IMR-90 (cell line): ENCODE data around the gene PTPRN2. TPM values are rescaled to one million over a fixed set of nuclear protein-coding genes. Genes with fewer than 3 reads are reported as not detected.

Experiments
- ATAC-seq: fragments of 200-7000 bp; cut with Tn5 transposase; 2 replicates; pipeline ENCODE4 v1.9.1; 2020; ENCODE audit warnings: low read depth, mild to moderate bottlenecking, moderate library complexity
- BruUV-seq: library from RNA; stranded (reverse); fragments of 400-500 nt; replicated peaks from 2 replicates; lab custom pipeline; 2021; lab: Mats Ljungman, UMichigan
- CTCF ChIA-PET: fragments of 300-600 bp; formaldehyde crosslinking; extraction: SDS; loops from one replicate; lab custom pipeline; 2021; ENCODE audit warnings: antibody characterized with exemption; lab: Yijun Ruan, JAX
- POLR2A ChIA-PET: fragments of 300-600 bp; sonication (Branson Sonifier 250); formaldehyde crosslinking; loops from one replicate; lab custom pipeline; 2022; ENCODE audit warnings: antibody characterized with exemption; ENCODE audit not compliant: unreplicated experiment; lab: Charles Lee
- DNase-seq: peaks from one replicate; pipeline ENCODE4 v3.0.0; 2013
- H2AFZ ChIP-seq: replicated peaks from 2 replicates; pipeline ENCODE3; 2013; ENCODE audit warnings: low read length, mild to moderate bottlenecking; ENCODE audit not compliant: poor library complexity
- H2AK5ac ChIP-seq: 2 replicates; pipeline ENCODE4 v1.6.1; 2013; ENCODE audit warnings: low read depth, low read length, inconsistent platforms
- H2AK9ac ChIP-seq: replicated peaks from 2 replicates; pipeline ENCODE3; 2013; ENCODE audit warnings: mild to moderate bottlenecking, low read depth, low read length, moderate library complexity; ENCODE audit not compliant: poor library complexity
- H2BK120ac ChIP-seq: 2 replicates; pipeline ENCODE4 v1.6.1; 2013; ENCODE audit warnings: low read depth, low read length, inconsistent platforms
- H2BK15ac ChIP-seq: 3 replicates; pipeline ENCODE4 v1.6.1; 2013; ENCODE audit warnings: low read depth, low read length, inconsistent platforms
- H2BK20ac ChIP-seq: 2 replicates; pipeline ENCODE4 v1.6.1; 2013; ENCODE audit warnings: low read depth, mild to moderate bottlenecking, inconsistent platforms, low read length, moderate library complexity
- H2BK5ac ChIP-seq: 2 replicates; pipeline ENCODE4 v1.6.1; 2013; ENCODE audit warnings: mild to moderate bottlenecking, low read depth, low read length, inconsistent platforms; ENCODE audit not compliant: poor library complexity, severe bottlenecking
- H3K14ac ChIP-seq: replicated peaks from 2 replicates; pipeline ENCODE4 v1.6.1; 2013; ENCODE audit warnings: low read depth, low read length, inconsistent platforms
- H3K18ac ChIP-seq: 2 replicates; pipeline ENCODE4 v1.6.1; 2013; ENCODE audit warnings: low read depth, low read length, control low read depth
- H3K23ac ChIP-seq: 2 replicates; pipeline ENCODE4 v1.6.1; 2013; ENCODE audit warnings: low read depth, low read length, inconsistent platforms
- H3K27ac ChIP-seq: 2 replicates; pipeline ENCODE4 v1.5.1; 2013; ENCODE audit warnings: mild to moderate bottlenecking, control low read depth, low read length; ENCODE audit not compliant: insufficient read depth
- H3K27me3 ChIP-seq: 2 replicates; pipeline ENCODE4 v1.6.1; 2013; ENCODE audit warnings: low read length; ENCODE audit not compliant: control insufficient read depth, insufficient read depth
- H3K36me3 ChIP-seq: 2 replicates; pipeline ENCODE4 v1.6.1; 2013; ENCODE audit warnings: low read length, mixed read lengths; ENCODE audit not compliant: control insufficient read depth, insufficient read depth
- H3K4ac ChIP-seq: 2 replicates; pipeline ENCODE4 v1.6.1; 2013; ENCODE audit warnings: low read depth, low read length, inconsistent platforms
- H3K4me1 ChIP-seq: 2 replicates; pipeline ENCODE4 v1.6.1; 2013; ENCODE audit warnings: low read length, mixed read lengths; ENCODE audit not compliant: control insufficient read depth, insufficient read depth
- H3K4me2 ChIP-seq: 2 replicates; pipeline ENCODE4 v1.6.1; 2013; ENCODE audit warnings: low read depth, mild to moderate bottlenecking, control low read depth, low read length, moderate library complexity
- H3K4me3 ChIP-seq: 2 replicates; pipeline ENCODE4 v1.5.1; 2013; ENCODE audit warnings: low read depth, mild to moderate bottlenecking, control low read depth, low read length, moderate library complexity; ENCODE audit not compliant: insufficient read depth
- H3K56ac ChIP-seq: 2 replicates; pipeline ENCODE4 v1.6.1; 2013; ENCODE audit warnings: low read length, inconsistent platforms; ENCODE audit not compliant: insufficient read depth; ENCODE audit errors: extremely low read depth
- H3K79me1 ChIP-seq, 2 experiments: 2 replicates each; pipeline ENCODE4 v1.6.1; 2013; ENCODE audit warnings: low read length in 2 of 2, inconsistent platforms in 1 of 2, low read depth in 1 of 2
- H3K9ac ChIP-seq: 2 replicates; pipeline ENCODE4 v1.6.1; 2013; ENCODE audit warnings: low read depth, low read length, control low read depth
- H3K9me1 ChIP-seq: 2 replicates; pipeline ENCODE4 v1.6.1; 2013; ENCODE audit warnings: low read length, inconsistent platforms; ENCODE audit not compliant: insufficient read depth
- H3K9me3 ChIP-seq: 2 replicates; pipeline ENCODE4 v1.6.1; 2013; ENCODE audit warnings: low read length; ENCODE audit not compliant: control insufficient read depth, insufficient read depth
- H4K20me1 ChIP-seq: 2 replicates; pipeline ENCODE4 v1.6.1; 2013; ENCODE audit warnings: low read length, inconsistent platforms; ENCODE audit not compliant: insufficient read depth
- H4K5ac ChIP-seq: 2 replicates; pipeline ENCODE4 v1.6.1; 2013; ENCODE audit warnings: mild to moderate bottlenecking, low read depth, low read length, control low read depth
- H4K8ac ChIP-seq, 2 experiments: 2 replicates each; pipeline ENCODE4 v1.6.1; 2013; ENCODE audit warnings: low read depth in 2 of 2, low read length in 2 of 2, control low read depth in 1 of 2, inconsistent platforms in 1 of 2
- H4K91ac ChIP-seq: 2 replicates; pipeline ENCODE4 v1.6.1; 2013; ENCODE audit warnings: low read depth, low read length, inconsistent platforms; ENCODE audit not compliant: insufficient read depth
- RAD21 ChIP-seq: IDR thresholded peaks from 2 replicates; pipeline ENCODE4 v1.6.1; 2012; ENCODE audit warnings: low read length, improper control_type of control experiment
- RFX5 ChIP-seq: IDR thresholded peaks from 2 replicates; pipeline ENCODE4 v1.8.0; 2012; ENCODE audit warnings: low read depth, mild to moderate bottlenecking, low read length, moderate library complexity
- WGBS, 2 experiments: methylation state at CpG; one replicate each; pipeline versions ENCODE4 v1.1.5 to v1.1.7; 2013; ENCODE audit warnings: missing lambda C conversion rate in 2 of 2; ENCODE audit not compliant: insufficient read length in 1 of 2; ENCODE audit errors: extremely low coverage in 2 of 2; 5-methylcytosine and 5-hydroxymethylcytosine counted together
- dilution Hi-C: fragments of 300-500 bp; cut with HindIII; formaldehyde crosslinking; loops from one replicate; pipeline ENCODE4 v1.14.3; 2018; ENCODE audit warnings: low sequenced_read_pairs; ENCODE audit not compliant: unreplicated experiment
- in situ Hi-C: fragments of 300-500 bp; cut with MboI; formaldehyde crosslinking; loops from 3 replicates; pipeline ENCODE4 v1.14.3; 2019; ENCODE audit warnings: low sequenced_read_pairs, inconsistent platforms, mixed read lengths
- intact Hi-C: fragments of 100-400 bp; cut with micrococcal nuclease; formaldehyde crosslinking; loops from 2 replicates; pipeline ENCODE4 v1.10.0; 2022
- polyA plus RNA-seq, 3 experiments: library from polyadenylated mRNA; depleted of rRNA; stranded (reverse); fragments of >200 nt; gene quantifications; 2 replicates each; pipeline ENCODE4 v1.2.3, GENCODE V29; 2012; ENCODE audit warnings: low replicate concordance in 1 of 3
- total RNA-seq: library from RNA; depleted of rRNA; stranded (reverse); fragments of >200 nt; gene quantifications from 2 replicates; pipeline ENCODE4 v1.2.3, GENCODE V29; 2012

Gene PTPRN2
- total and polyA plus RNA-seq, 2 of the 4 experiments (the other 2 are of a cell fraction), result 0.03 TPM; not detected in 1

DNA sequence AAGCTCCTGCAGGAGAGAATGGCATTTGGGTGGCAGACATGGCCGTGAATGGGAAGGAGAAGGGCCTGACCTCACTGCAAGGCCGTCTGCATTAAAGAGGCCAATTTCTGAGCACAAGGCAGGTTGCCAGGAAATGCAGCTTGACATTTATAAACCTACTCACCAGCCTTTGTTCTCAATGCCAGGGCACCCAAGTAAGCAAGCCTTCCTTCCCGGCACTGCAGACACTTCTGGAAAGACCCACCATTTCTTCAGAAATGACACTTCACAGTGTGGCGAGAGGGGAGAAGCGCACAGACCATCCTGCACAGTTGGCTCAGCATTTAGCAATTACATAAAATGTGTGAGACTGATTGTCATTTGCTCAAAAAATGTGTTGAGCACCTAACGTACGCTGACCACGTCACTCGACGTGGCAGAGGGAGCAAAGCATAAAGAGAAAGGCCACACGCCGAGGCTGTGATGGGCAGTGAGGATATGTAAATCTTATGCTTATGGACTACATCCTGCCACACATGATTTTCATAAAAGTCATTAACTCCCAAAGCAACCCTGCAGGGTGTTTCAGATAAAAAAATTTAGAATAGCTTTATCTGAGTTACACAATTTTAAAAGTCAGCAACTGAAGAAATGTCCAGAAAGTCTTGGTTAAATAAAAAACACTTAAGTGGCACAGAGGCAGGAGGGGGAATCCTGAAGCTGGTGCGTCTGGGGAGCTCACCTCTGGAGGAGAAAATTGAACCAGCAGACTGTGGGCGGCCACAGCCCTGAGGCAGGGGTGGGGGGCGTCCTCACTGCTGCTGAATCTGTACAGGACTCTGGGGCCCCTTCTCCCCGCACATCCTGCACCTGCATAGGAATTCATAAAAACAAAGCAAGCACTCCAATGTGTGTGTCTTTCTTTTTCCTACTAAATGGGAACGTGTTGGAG lies 543.8 kb downstream of the PTPRN2 start:
- Histone ChIP-seq H2AK5ac (no peak overlapping the region), H4K20me1 (no peaks in the 10 kb centered on the region), H3K4me1 (no peaks in the 10 kb centered on the region), H3K18ac (no peak overlapping the region), H3K9ac (no peak overlapping the region), H3K9me1 (no peaks in the 10 kb centered on the region), H2AK9ac (no peak overlapping the region), H4K91ac (no peak overlapping the region), H4K8ac (no peak overlapping the region), H4K5ac (no peak overlapping the region), H2BK120ac (no peak overlapping the region), H3K36me3 (no peaks in the 10 kb centered on the region), H3K79me1 (no peaks in the 10 kb centered on the region), H3K23ac (no peak overlapping the region), H3K4me2 (no peak overlapping the region), H3K27ac (no peak overlapping the region), H2BK20ac (no peak overlapping the region), H2BK15ac (no peak overlapping the region), H2AFZ (no peak overlapping the region), H3K56ac (no peak overlapping the region), H3K14ac (no peak overlapping the region), H3K27me3 (no peaks in the 10 kb centered on the region), H3K9me3 (peaks cover 47% of the 10 kb centered on the region), H3K4me3 (no peak overlapping the region), H3K4ac (no peak overlapping the region), H2BK5ac (no peak overlapping the region)
- POLR2A ChIA-PET, result no interaction called here
- in situ Hi-C loops, result no loop called here
- ATAC-seq (no peak), DNase-seq (no peak)
- dilution Hi-C loops, result no loop called here
- intact Hi-C loops, result no loop called here
- no CpG with 5 or more reads among the region's 17 CpGs for WGBS, 2 experiments
- no TSS peak for BruUV-seq
- CTCF ChIA-PET, result no interaction called here
- TF ChIP-seq RAD21 (no peak), RFX5 (no peak)
